ENCODE measurements around the gene PRPF6. TPM values are rescaled to one million over a fixed set of nuclear protein-coding genes. Genes with fewer than 3 reads are reported as not detected.
A peak's percentile ranks its signal among the peaks of the same experiment; 100 is the strongest.
"Not testable (repeated sequence)": the region's sequence is repeated elsewhere in the genome, so short reads cannot be mapped to it uniquely, and the experiment has no call there.

PRPF6 gene
- total RNA-seq, 3 donors from 2014 or later: 51.2 to 64.4 (median 59.1) TPM

- ATAC-seq (peak; percentile 37), DNase-seq (peak; percentile 60 to 62 (median 61))
- intact Hi-C loops (cut with DNase I, micrococcal nuclease): loop anchor here (5.0 kb wide), 1 partner anchor 433 kb away; the partner anchor contains the start of gene PTK6 (in 2 of the 2)
- no peak for TF ChIP-seq CTCF (IDR thresholded peaks at IDR 0.05)
- peak within 1 kb of the TSS; percentile 14 for H3K4me3 ChIP-seq
- H3K9me3 ChIP-seq: no peaks in the 10 kb centered on the region
- peaks cover 11% of the 10 kb centered on the region for H3K4me1 ChIP-seq (ENCODE audit: low read depth)
- H3K36me3 ChIP-seq (ENCODE audit: low read depth): no peaks in the 10 kb centered on the region
These were observed 10.9 kb upstream of the PRPF6 start, which contains the start of gene ZNF512B for GRCh38 chr20:63969838-63970713. ZNF512B (minus strand) TSS chr20:63969930; CDS start chr20:63967950, 1,980 bp downstream.

- Histone ChIP-seq H3K36me3 (ENCODE audit: low read depth) (no peaks in the 10 kb centered on the region), H3K4me1 (ENCODE audit: low read depth) (peaks cover 11% of the 10 kb centered on the region), H3K9me3 (no peaks in the 10 kb centered on the region), H3K4me3 (no peak overlapping the region)
- intact Hi-C loops (cut with DNase I, micrococcal nuclease): loop anchor here (5.0 kb wide), 1 partner anchor 434 kb away; the partner anchor contains the start of gene PTK6 (in 2 of the 2)
- DNase-seq (no peak), ATAC-seq (no peak)
- no peak for TF ChIP-seq CTCF (IDR thresholded peaks at IDR 0.05)
These were observed 10.1 kb upstream of the PRPF6 start for GRCh38 chr20:63970714-63971431.

- H3K4me1 ChIP-seq (ENCODE audit: low read depth): peaks cover 11% of the 10 kb centered on the region
These were observed 9.0 kb upstream of the PRPF6 start for GRCh38 chr20:63971960-63972311.

GRCh38 chr20:63972312-63973159 lies 8.4 kb upstream of the PRPF6 start:
- TF ChIP-seq CTCF (IDR thresholded peaks at IDR 0.05): no peak
- no peaks in the 10 kb centered on the region for H3K36me3 ChIP-seq (ENCODE audit: low read depth)
- peaks cover 11% of the 10 kb centered on the region for H3K4me1 ChIP-seq (ENCODE audit: low read depth)
- H3K9me3 ChIP-seq: no peaks in the 10 kb centered on the region
- peak in 1 of 3 donors; percentile 21 for DNase-seq
- H3K4me3 ChIP-seq: no peak overlapping the region
- intact Hi-C loops (cut with DNase I, micrococcal nuclease): loop anchor here (5.0 kb wide), 1 partner anchor 435 kb away; the partner anchor contains the start of gene PTK6 (in 2 of the 2)
- ATAC-seq: no peak

More at GRCh38 chr20:63971960-63972311, 9.0 kb upstream of the PRPF6 start:
- ATAC-seq; H3K36me3 ChIP-seq (ENCODE audit: low read depth); H3K4me3 ChIP-seq; H3K9me3 ChIP-seq; DNase-seq: not testable (repeated sequence)
- intact Hi-C loops (cut with DNase I, micrococcal nuclease): loop anchor here (5.0 kb wide), 1 partner anchor 435 kb away; the partner anchor contains the start of gene PTK6 (in 2 of the 2)

- H3K4me3 ChIP-seq: no peak overlapping the region
- DNase-seq: no peak
These were observed 7.8 kb upstream of the PRPF6 start for GRCh38 chr20:63973160-63973479.

More at GRCh38 chr20:63973160-63973479, 7.8 kb upstream of the PRPF6 start:
- no peaks in the 10 kb centered on the region for H3K36me3 ChIP-seq (ENCODE audit: low read depth)
- H3K9me3 ChIP-seq: no peaks in the 10 kb centered on the region
- H3K4me1 ChIP-seq (ENCODE audit: low read depth): peaks cover 12% of the 10 kb centered on the region
- no peak for ATAC-seq
- TF ChIP-seq CTCF (IDR thresholded peaks at IDR 0.05): no peak
- intact Hi-C loops (cut with DNase I, micrococcal nuclease): loop anchor here (5.0 kb wide), 1 partner anchor 436 kb away; the partner anchor contains the start of gene PTK6 (in 2 of the 2)

Data from mucosa of descending colon (tissue), 3 donors.